GM21515 (cell line): ENCODE measurements around the gene MS4A14.
"Not testable (repeated sequence)": the region's sequence is repeated elsewhere in the genome, so short reads cannot be mapped to it uniquely, and the experiment has no call there.

Source experiments
- ATAC-seq: cut with Tn5 transposase; IDR thresholded peaks from one replicate; pipeline ENCODE4 v1.9.1; 2021; ENCODE audit not compliant: unreplicated experiment

MS4A14 gene

GRCh38 chr11:60378354-60378753 lies 17.9 kb upstream of the MS4A14 start, which contains the start of gene MS4A7:
Gene MS4A7 (plus strand): TSS chr11:60378532. CDS start chr11:60383142, 4,610 bp downstream.
- ATAC-seq = peak; percentile 92

GRCh38 chr11:60389279-60389910 lies 6.9 kb upstream of the MS4A14 start:
- ATAC-seq = peak; percentile 86

GRCh38 chr11:60390419-60390818 lies 5.8 kb upstream of the MS4A14 start:
- ATAC-seq = no peak

GRCh38 chr11:60392361-60392760 lies 3.9 kb upstream of the MS4A14 start:
- no peak for ATAC-seq

GRCh38 chr11:60393016-60393415 lies 3.2 kb upstream of the MS4A14 start:
- ATAC-seq = no peak

- ATAC-seq = no peak
Observed at GRCh38 chr11:60394666-60395380, 1.4 kb upstream of the MS4A14 start.

- peak; percentile 86 for ATAC-seq
Observed at GRCh38 chr11:60396799-60397198, 540 bp downstream of the MS4A14 start.

GRCh38 chr11:60420015-60420414 lies 23.8 kb downstream of the MS4A14 start:
- no peak for ATAC-seq

- no peak for ATAC-seq
Observed at GRCh38 chr11:60422609-60423008, 26.4 kb downstream of the MS4A14 start.

- ATAC-seq = no peak
Observed at GRCh38 chr11:60428517-60428916, 32.3 kb downstream of the MS4A14 start.

GRCh38 chr11:60429272-60429671 lies 33.0 kb downstream of the MS4A14 start, which contains the start of gene MS4A5:
Gene MS4A5 (plus strand): TSS chr11:60429572. CDS start chr11:60429675, 103 bp downstream.
- ATAC-seq = no peak

- no peak for ATAC-seq
Observed at GRCh38 chr11:60431251-60431650, 35.0 kb downstream of the MS4A14 start.

GRCh38 chr11:60433401-60433800 lies 37.1 kb downstream of the MS4A14 start:
- no peak for ATAC-seq

- ATAC-seq = no peak
Observed at GRCh38 chr11:60447070-60447469, 50.8 kb downstream of the MS4A14 start.

GRCh38 chr11:60447846-60448245 lies 51.6 kb downstream of the MS4A14 start:
- ATAC-seq = no peak

- not testable (repeated sequence) for ATAC-seq
Observed at GRCh38 chr11:60451185-60451584, 54.9 kb downstream of the MS4A14 start.

- ATAC-seq = no peak
Observed at GRCh38 chr11:60454212-60454611, 58.0 kb downstream of the MS4A14 start.

GRCh38 chr11:60455531-60456042 lies 59.3 kb downstream of the MS4A14 start, which contains the start of gene MS4A1:
Gene MS4A1 (plus strand): TSS chr11:60455847. CDS start chr11:60462375, 6,528 bp downstream.
- peak; percentile 84 for ATAC-seq

- ATAC-seq = peak; percentile 34
Observed at GRCh38 chr11:60457576-60457975, 61.3 kb downstream of the MS4A14 start.

- ATAC-seq = no peak
Observed at GRCh38 chr11:60459345-60459744, 63.1 kb downstream of the MS4A14 start.
